ENCODE data around the gene OAF. TPM values are rescaled to one million over a fixed set of nuclear protein-coding genes. Genes with fewer than 3 reads are reported as not detected.

Gene OAF
- total RNA-seq, 2 donors from 2014 or later = 14.5 to 17.4 TPM

GRCh38 chr11:120180551-120181232 is 30.1 kb upstream of the OAF start:
- no peaks in the 10 kb centered on the region for H3K27me3 ChIP-seq (replicated peaks; ENCODE audit: insufficient read depth)
- H3K36me3 ChIP-seq = no peaks in the 10 kb centered on the region
- intact Hi-C loops (cut with DNase I) = no loop called here
- no peaks in the 10 kb centered on the region for H3K4me1 ChIP-seq (replicated peaks)
- TF ChIP-seq, protein P1, sequence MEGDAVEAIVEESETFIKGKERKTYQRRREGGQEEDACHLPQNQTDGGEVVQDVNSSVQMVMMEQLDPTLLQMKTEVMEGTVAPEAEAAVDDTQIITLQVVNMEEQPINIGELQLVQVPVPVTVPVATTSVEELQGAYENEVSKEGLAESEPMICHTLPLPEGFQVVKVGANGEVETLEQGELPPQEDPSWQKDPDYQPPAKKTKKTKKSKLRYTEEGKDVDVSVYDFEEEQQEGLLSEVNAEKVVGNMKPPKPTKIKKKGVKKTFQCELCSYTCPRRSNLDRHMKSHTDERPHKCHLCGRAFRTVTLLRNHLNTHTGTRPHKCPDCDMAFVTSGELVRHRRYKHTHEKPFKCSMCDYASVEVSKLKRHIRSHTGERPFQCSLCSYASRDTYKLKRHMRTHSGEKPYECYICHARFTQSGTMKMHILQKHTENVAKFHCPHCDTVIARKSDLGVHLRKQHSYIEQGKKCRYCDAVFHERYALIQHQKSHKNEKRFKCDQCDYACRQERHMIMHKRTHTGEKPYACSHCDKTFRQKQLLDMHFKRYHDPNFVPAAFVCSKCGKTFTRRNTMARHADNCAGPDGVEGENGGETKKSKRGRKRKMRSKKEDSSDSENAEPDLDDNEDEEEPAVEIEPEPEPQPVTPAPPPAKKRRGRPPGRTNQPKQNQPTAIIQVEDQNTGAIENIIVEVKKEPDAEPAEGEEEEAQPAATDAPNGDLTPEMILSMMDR (IDR thresholded peaks at IDR 0.05) = no peak
- no peak for TF ChIP-seq POLR2A (IDR thresholded peaks at IDR 0.05)
- H3K9me3 ChIP-seq = no peaks in the 10 kb centered on the region
- no peak overlapping the region for H3K4me3 ChIP-seq
- DNase-seq (ENCODE audit: low spot score) = no peak
- no peak overlapping the region for H3K27ac ChIP-seq
- 63% methylated on average over 11 of the region's 11 CpGs for WGBS

GRCh38 chr11:120181376-120181975 is 29.4 kb upstream of the OAF start:
- H3K36me3 ChIP-seq = no peaks in the 10 kb centered on the region
- intact Hi-C loops (cut with DNase I) = no loop called here
- H3K27ac ChIP-seq = no peak overlapping the region
- no peak overlapping the region for H3K4me3 ChIP-seq
- 90% methylated on average over 10 of the region's 10 CpGs for WGBS
- no peaks in the 10 kb centered on the region for H3K27me3 ChIP-seq (replicated peaks; ENCODE audit: insufficient read depth)
- no peak for DNase-seq (ENCODE audit: low spot score)
- no peaks in the 10 kb centered on the region for H3K9me3 ChIP-seq
- TF ChIP-seq POLR2A (IDR thresholded peaks at IDR 0.05) (no peak), POLR2AphosphoS5 (IDR thresholded peaks at IDR 0.05) (no peak)
- TF ChIP-seq, protein P1 (IDR thresholded peaks at IDR 0.05) = no peak
- no peaks in the 10 kb centered on the region for H3K4me1 ChIP-seq (replicated peaks)

GRCh38 chr11:120182372-120182771 is 28.5 kb upstream of the OAF start:
- H3K36me3 ChIP-seq = no peaks in the 10 kb centered on the region
- TF ChIP-seq POLR2AphosphoS5 (IDR thresholded peaks at IDR 0.05) (no peak), POLR2A (IDR thresholded peaks at IDR 0.05) (no peak)
- TF ChIP-seq, protein P1 (IDR thresholded peaks at IDR 0.05) = no peak
- no peaks in the 10 kb centered on the region for H3K4me1 ChIP-seq (replicated peaks)
- H3K27me3 ChIP-seq (replicated peaks; ENCODE audit: insufficient read depth) = no peaks in the 10 kb centered on the region
- no peaks in the 10 kb centered on the region for H3K9me3 ChIP-seq
- WGBS = 34% methylated on average over 7 of the region's 7 CpGs
- intact Hi-C loops (cut with DNase I) = no loop called here
- no peak for DNase-seq (ENCODE audit: low spot score)
- H3K27ac ChIP-seq = no peak overlapping the region
- no peak overlapping the region for H3K4me3 ChIP-seq

DNA sequence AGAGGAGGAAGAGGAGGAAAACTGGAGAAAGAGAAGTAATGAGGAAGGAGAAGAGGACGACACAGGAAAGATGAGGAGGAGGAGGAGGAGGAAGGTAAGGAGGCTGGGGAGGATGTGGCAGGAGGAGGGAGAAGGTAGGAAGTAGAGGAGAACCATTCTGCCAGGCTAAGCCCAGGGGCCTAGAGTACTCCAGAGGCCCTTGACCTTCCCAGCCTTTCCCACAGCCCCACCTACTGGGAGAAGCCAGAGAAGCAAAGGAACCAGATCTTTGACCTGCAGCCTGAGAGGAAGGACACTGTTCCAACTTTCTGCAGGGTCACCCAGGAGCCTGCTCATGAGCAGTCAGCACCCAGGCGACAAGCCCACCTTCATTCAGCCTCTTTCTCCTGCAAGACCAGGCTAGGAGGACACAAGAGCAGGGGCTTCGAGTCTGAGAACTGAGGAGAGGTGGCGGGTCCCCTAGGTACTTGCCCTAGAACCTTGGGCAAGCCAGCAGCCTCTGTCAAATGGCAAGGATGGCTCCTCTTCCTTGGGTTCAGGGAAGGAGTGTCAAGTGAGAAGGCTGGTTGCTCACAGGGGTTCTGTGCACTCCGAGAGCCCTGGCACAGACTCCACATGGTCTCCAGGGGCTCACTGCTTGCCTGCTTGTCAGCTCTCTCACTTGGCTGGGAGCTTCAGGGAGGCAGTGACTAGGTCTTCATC is 27.9 kb upstream of the OAF start:
- WGBS = 86% methylated on average over 5 of the region's 5 CpGs
- H3K4me1 ChIP-seq (replicated peaks) = no peaks in the 10 kb centered on the region
- no peak for DNase-seq (ENCODE audit: low spot score)
- TF ChIP-seq POLR2A (IDR thresholded peaks at IDR 0.05) = no peak
- no peak for TF ChIP-seq POLR2AphosphoS5 (IDR thresholded peaks at IDR 0.05)
- TF ChIP-seq, protein P1 (IDR thresholded peaks at IDR 0.05) = no peak
- no peak overlapping the region for H3K27ac ChIP-seq
- intact Hi-C loops (cut with DNase I) = no loop called here
- no peaks in the 10 kb centered on the region for H3K9me3 ChIP-seq
- no peaks in the 10 kb centered on the region for H3K36me3 ChIP-seq
- no peak overlapping the region for H3K4me3 ChIP-seq
- no peaks in the 10 kb centered on the region for H3K27me3 ChIP-seq (replicated peaks; ENCODE audit: insufficient read depth)
